Effector memory CD8-positive, alpha-beta T cell (primary cell): ENCODE results near the gene RAC3.

ENCODE experiments used
- ATAC-seq: fragments of 150-1000 bp; cut with Tn5 transposase; replicated peaks from 2 replicates; pipeline ENCODE4 v1.10.0; 2021; ENCODE audit warnings: mild to moderate bottlenecking, moderate library complexity
- DNase-seq, 3 experiments: peaks; one replicate each; pipeline ENCODE4 v3.0.0; 2021
- H3K27ac Mint-ChIP-seq, 2 donors: one replicate each; pipeline ENCODE4 v1.8.0; 2022; ENCODE audit warnings: mild to moderate bottlenecking in 2 of 2, mixed read lengths in 2 of 2, moderate library complexity in 2 of 2
- H3K27me3 Mint-ChIP-seq, 2 donors: one replicate each; pipeline ENCODE4 v1.8.0; 2022; ENCODE audit warnings: mixed read lengths in 2 of 2
- H3K36me3 Mint-ChIP-seq: one replicate; pipeline ENCODE4 v1.8.0; 2022; ENCODE audit warnings: mild to moderate bottlenecking, moderate library complexity, mixed read lengths; ENCODE audit not compliant: insufficient read depth
- H3K4me1 Mint-ChIP-seq, 2 donors: one replicate each; pipeline ENCODE4 v1.8.0; 2022; ENCODE audit warnings: low read depth in 2 of 2, mixed read lengths in 2 of 2
- H3K4me3 Mint-ChIP-seq, 2 donors: one replicate each; pipeline ENCODE4 v1.8.0; 2022; ENCODE audit warnings: mild to moderate bottlenecking in 2 of 2, mixed read lengths in 2 of 2, moderate library complexity in 2 of 2
- H3K9me3 Mint-ChIP-seq, 2 donors: one replicate each; pipeline ENCODE4 v1.8.0; 2022; ENCODE audit warnings: mixed read lengths in 2 of 2

The RAC3 gene

GRCh38 chr17:82050761-82051641 lies 19.5 kb downstream of the RAC3 start:
- H3K4me1 Mint-ChIP-seq, result peaks cover 5 to 22% of the 10 kb centered on the region in 2 donors
- no peak for DNase-seq

GRCh38 chr17:82051776-82052637 lies 20.5 kb downstream of the RAC3 start, which contains the start of the genes GPS1 and RFNG:
Gene GPS1 (plus strand): TSS chr17:82051898. CDS start chr17:82051932, 34 bp downstream.
Gene RFNG (minus strand): TSS chr17:82051811. CDS start chr17:82051766, 45 bp downstream.
- H3K27ac Mint-ChIP-seq, result peak within 1 kb of the TSS; percentile 75 to 89
- ATAC-seq (peak; percentile 97), DNase-seq (peak; percentile 72 to 74 (median 73))
- H3K9me3 Mint-ChIP-seq, result no peaks in the 10 kb centered on the region
- peaks cover 5 to 22% of the 10 kb centered on the region in 2 donors for H3K4me1 Mint-ChIP-seq
- H3K36me3 Mint-ChIP-seq, result peaks cover 7% of the 10 kb centered on the region
- no peaks in the 10 kb centered on the region for H3K27me3 Mint-ChIP-seq
- peak within 1 kb of the TSS; percentile 80 to 88 for H3K4me3 Mint-ChIP-seq

More at GRCh38 chr17:82050761-82051641, 19.5 kb downstream of the RAC3 start:
- Mint-ChIP-seq H3K4me3 (peak overlapping the region; percentile 80 to 88), H3K27ac (peak overlapping the region; percentile 75 to 89), H3K27me3 (no peaks in the 10 kb centered on the region), H3K9me3 (no peaks in the 10 kb centered on the region), H3K36me3 (peaks cover 3% of the 10 kb centered on the region)
- ATAC-seq, result peak; percentile 14

GRCh38 chr17:82052638-82053059 lies 21.2 kb downstream of the RAC3 start:
- Mint-ChIP-seq H3K27ac (no peak overlapping the region), H3K9me3 (no peaks in the 10 kb centered on the region), H3K4me3 (peak overlapping the region; percentile 78 to 83), H3K27me3 (no peaks in the 10 kb centered on the region), H3K4me1 (peaks cover 5 to 22% of the 10 kb centered on the region in 2 donors), H3K36me3 (peaks cover 9% of the 10 kb centered on the region)
- ATAC-seq (no peak), DNase-seq (no peak)

- H3K27me3 Mint-ChIP-seq, result no peaks in the 10 kb centered on the region
- no peaks in the 10 kb centered on the region for H3K9me3 Mint-ChIP-seq
- H3K4me3 Mint-ChIP-seq, result peak overlapping the region; percentile 78 to 83
- ATAC-seq (no peak), DNase-seq (no peak)
- no peak overlapping the region for H3K27ac Mint-ChIP-seq
- peaks cover 5 to 22% of the 10 kb centered on the region in 2 donors for H3K4me1 Mint-ChIP-seq
- peaks cover 11% of the 10 kb centered on the region for H3K36me3 Mint-ChIP-seq
These were observed 21.7 kb downstream of the RAC3 start for GRCh38 chr17:82053130-82053529.

- Mint-ChIP-seq H3K27me3 (no peaks in the 10 kb centered on the region), H3K9me3 (no peaks in the 10 kb centered on the region), H3K27ac (no peak overlapping the region), H3K36me3 (peaks cover 11% of the 10 kb centered on the region), H3K4me1 (peaks cover 5 to 22% of the 10 kb centered on the region in 2 donors), H3K4me3 (peak overlapping the region; percentile 78 to 83)
- DNase-seq (no peak), ATAC-seq (no peak)
These were observed 22.2 kb downstream of the RAC3 start for GRCh38 chr17:82053556-82054263.

GRCh38 chr17:82054351-82055022 lies 23.0 kb downstream of the RAC3 start:
- no peak for ATAC-seq
- H3K27ac Mint-ChIP-seq, result peak overlapping the region in 1 of 2 donors; percentile 22
- H3K9me3 Mint-ChIP-seq, result no peaks in the 10 kb centered on the region
- no peak overlapping the region for H3K4me3 Mint-ChIP-seq
- no peaks in the 10 kb centered on the region for H3K27me3 Mint-ChIP-seq
- H3K4me1 Mint-ChIP-seq, result peaks cover 5 to 22% of the 10 kb centered on the region in 2 donors
- H3K36me3 Mint-ChIP-seq, result peaks cover 11% of the 10 kb centered on the region
- DNase-seq, result no peak

GRCh38 chr17:82055023-82055964 lies 23.8 kb downstream of the RAC3 start:
- peaks cover 8 to 20% of the 10 kb centered on the region in 2 donors for H3K4me1 Mint-ChIP-seq
- no peaks in the 10 kb centered on the region for H3K9me3 Mint-ChIP-seq
- H3K4me3 Mint-ChIP-seq, result no peak overlapping the region
- H3K27me3 Mint-ChIP-seq, result no peaks in the 10 kb centered on the region
- no peak overlapping the region for H3K27ac Mint-ChIP-seq
- peaks cover 15% of the 10 kb centered on the region for H3K36me3 Mint-ChIP-seq
- ATAC-seq (no peak), DNase-seq (no peak)

GRCh38 chr17:82055965-82056728 lies 24.7 kb downstream of the RAC3 start:
- H3K27ac Mint-ChIP-seq, result no peak overlapping the region
- no peaks in the 10 kb centered on the region for H3K27me3 Mint-ChIP-seq
- no peak for ATAC-seq

GRCh38 chr17:82056729-82057621 lies 25.5 kb downstream of the RAC3 start:
- H3K27ac Mint-ChIP-seq, result no peak overlapping the region
- ATAC-seq (no peak), DNase-seq (no peak)
- no peak overlapping the region for H3K4me3 Mint-ChIP-seq
- H3K9me3 Mint-ChIP-seq, result no peaks in the 10 kb centered on the region
- H3K36me3 Mint-ChIP-seq, result peaks cover 20% of the 10 kb centered on the region
- H3K27me3 Mint-ChIP-seq, result no peaks in the 10 kb centered on the region
- peaks cover 4 to 14% of the 10 kb centered on the region in 2 donors for H3K4me1 Mint-ChIP-seq

More at GRCh38 chr17:82055965-82056728, 24.7 kb downstream of the RAC3 start:
- Mint-ChIP-seq H3K4me3 (no peak overlapping the region), H3K36me3 (peaks cover 19% of the 10 kb centered on the region), H3K9me3 (no peaks in the 10 kb centered on the region), H3K4me1 (peaks cover 4 to 13% of the 10 kb centered on the region in 2 donors)
- no peak for DNase-seq

GRCh38 chr17:82058230-82058854 lies 26.9 kb downstream of the RAC3 start:
- Mint-ChIP-seq H3K36me3 (peaks cover 20% of the 10 kb centered on the region), H3K9me3 (no peaks in the 10 kb centered on the region), H3K4me3 (no peak overlapping the region)

More at GRCh38 chr17:82058230-82058854, 26.9 kb downstream of the RAC3 start:
- ATAC-seq (no peak), DNase-seq (no peak)
- Mint-ChIP-seq H3K27ac (no peak overlapping the region), H3K4me1 (peaks cover 4 to 11% of the 10 kb centered on the region in 2 donors), H3K27me3 (no peaks in the 10 kb centered on the region)
